Measurements from ENCODE around the gene FGF11. TPM values are rescaled to one million over a fixed set of nuclear protein-coding genes. Genes with fewer than 3 reads are reported as not detected.

Gene FGF11
- polyA plus RNA-seq, 1 experiment: 0.63 TPM

- no peak for TF ChIP-seq CTCF (IDR thresholded peaks at IDR 0.05; ENCODE audit: low read depth, low read length)
- DNase-seq (ENCODE audit: low read depth, low spot score): no peak
- Histone ChIP-seq H3K27me3 (ENCODE audit: control insufficient read depth, insufficient read depth, low read length) (peaks cover 3% of the 10 kb centered on the region), H3K9me3 (ENCODE audit: control insufficient read depth, insufficient read depth, low read length) (peaks cover 11% of the 10 kb centered on the region; the same call in 1 of the 2 replicates), H3K27ac (ENCODE audit: low read depth, low read length) (no peak within 1 kb of the TSS), H3K4me3 (ENCODE audit: low read depth, low read length) (no peak within 1 kb of the TSS)
- ChIA-PET CTCF (interaction anchor here (1.1 to 1.6 kb wide), 2 partner anchors 12 to 135 kb away, joined by 3 read pairs; no protein-coding TSS in a partner anchor), POLR2A (interaction anchor here (1.1 kb wide), 1 partner anchor 21 kb away, joined by 4 read pairs; the partner anchor contains the start of gene TMEM256)
Observed at GRCh38 chr17:7425316-7425715, 14.0 kb upstream of the FGF11 start, which contains the start of gene SPEM2. SPEM2 (plus strand) TSS chr17:7425616; CDS start chr17:7425689, 73 bp downstream.

GRCh38 chr17:7425756-7426155, 13.6 kb upstream of the FGF11 start:
- H3K4me3 ChIP-seq (ENCODE audit: low read depth, low read length): no peak overlapping the region
- H3K27me3 ChIP-seq (ENCODE audit: control insufficient read depth, insufficient read depth, low read length): peaks cover 3% of the 10 kb centered on the region
- H3K9me3 ChIP-seq (ENCODE audit: control insufficient read depth, insufficient read depth, low read length): peaks cover 7% of the 10 kb centered on the region; the same call in 1 of the 2 replicates
- ChIA-PET CTCF (interaction anchor here (1.1 to 1.6 kb wide), 2 partner anchors 12 to 135 kb away, joined by 3 read pairs; no protein-coding TSS in a partner anchor), POLR2A (interaction anchor here (1.1 kb wide), 1 partner anchor 22 kb away, joined by 4 read pairs; the partner anchor contains the start of gene TMEM256)
- no peak for DNase-seq (ENCODE audit: low read depth, low spot score)
- TF ChIP-seq CTCF (IDR thresholded peaks at IDR 0.05; ENCODE audit: low read depth, low read length): no peak
- no peak overlapping the region for H3K27ac ChIP-seq (ENCODE audit: low read depth, low read length)

- Histone ChIP-seq H3K9me3 (ENCODE audit: control insufficient read depth, insufficient read depth, low read length) (peaks cover 1% of the 10 kb centered on the region; the same call in 1 of the 2 replicates), H3K27me3 (ENCODE audit: control insufficient read depth, insufficient read depth, low read length) (peaks cover 3% of the 10 kb centered on the region), H3K4me3 (ENCODE audit: low read depth, low read length) (no peak overlapping the region), H3K27ac (ENCODE audit: low read depth, low read length) (no peak overlapping the region)
- TF ChIP-seq CTCF (IDR thresholded peaks at IDR 0.05; ENCODE audit: low read depth, low read length): no peak
- POLR2A ChIA-PET: no interaction called here
- DNase-seq (ENCODE audit: low read depth, low spot score): no peak
- CTCF ChIA-PET: interaction anchor here (1.6 kb wide), 1 partner anchor 11 kb away, joined by 3 read pairs; no protein-coding TSS in a partner anchor
Observed at GRCh38 chr17:7426203-7426863, 13.0 kb upstream of the FGF11 start.

- Histone ChIP-seq H3K27me3 (ENCODE audit: control insufficient read depth, insufficient read depth, low read length) (peaks cover 3% of the 10 kb centered on the region), H3K4me3 (ENCODE audit: low read depth, low read length) (no peak overlapping the region), H3K27ac (ENCODE audit: low read depth, low read length) (no peak overlapping the region), H3K9me3 (ENCODE audit: control insufficient read depth, insufficient read depth, low read length) (no peaks in the 10 kb centered on the region; the same call in 1 of the 2 replicates)
- DNase-seq (ENCODE audit: low read depth, low spot score): no peak
- ChIA-PET POLR2A (no interaction called here), CTCF (no interaction called here)
- no peak for TF ChIP-seq CTCF (IDR thresholded peaks at IDR 0.05; ENCODE audit: low read depth, low read length)
Observed at GRCh38 chr17:7426896-7427489, 12.3 kb upstream of the FGF11 start.

GRCh38 chr17:7427549-7427948, 11.8 kb upstream of the FGF11 start:
- Histone ChIP-seq H3K27me3 (ENCODE audit: control insufficient read depth, insufficient read depth, low read length) (peaks cover 3% of the 10 kb centered on the region), H3K4me3 (ENCODE audit: low read depth, low read length) (no peak overlapping the region), H3K9me3 (ENCODE audit: control insufficient read depth, insufficient read depth, low read length) (no peaks in the 10 kb centered on the region; the same call in 1 of the 2 replicates), H3K27ac (ENCODE audit: low read depth, low read length) (no peak overlapping the region)
- no peak for TF ChIP-seq CTCF (IDR thresholded peaks at IDR 0.05; ENCODE audit: low read depth, low read length)
- CTCF ChIA-PET: no interaction called here
- POLR2A ChIA-PET: no interaction called here
- DNase-seq (ENCODE audit: low read depth, low spot score): no peak

Data from AG04450 (cell line).